ENCODE data around the gene EMD.

Gene EMD

DNA sequence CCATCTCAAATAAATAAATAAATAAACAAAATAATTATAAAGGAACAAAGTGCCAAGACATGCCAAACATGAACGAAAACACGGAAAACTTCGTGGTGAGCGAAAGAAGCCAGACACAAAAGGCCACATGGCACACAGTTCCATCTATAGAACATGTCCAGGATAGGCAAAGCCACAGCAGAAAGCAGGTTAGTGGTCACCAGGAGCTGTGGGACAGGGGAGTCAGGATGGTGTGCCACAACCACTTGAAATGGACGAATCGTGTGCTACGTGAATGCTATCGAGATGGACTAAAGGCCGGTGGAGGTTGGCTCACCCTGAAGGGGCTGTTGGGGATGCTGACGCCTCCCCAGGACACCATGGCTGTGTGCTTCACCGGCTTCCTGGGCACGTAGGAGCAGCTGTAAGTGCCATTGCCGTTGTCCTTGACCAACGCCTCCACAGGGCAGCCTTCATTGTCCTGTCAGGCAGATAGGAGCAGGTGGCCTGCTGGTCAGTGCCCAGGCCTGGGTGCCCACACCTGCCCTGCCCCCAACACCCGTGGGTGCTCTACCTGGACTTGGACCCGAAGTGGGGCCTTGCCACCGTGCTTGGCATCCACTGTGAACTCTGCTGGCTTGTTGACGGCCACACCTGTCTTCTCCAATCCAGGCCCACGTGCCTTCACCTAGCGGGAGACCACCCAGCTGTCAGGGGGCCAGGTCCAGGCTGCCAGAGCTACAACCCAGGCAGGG is 15.2 kb upstream of the EMD start:
- Histone ChIP-seq H3K4me3 (ENCODE audit: insufficient read depth, low read depth, low read length, poor library complexity, severe bottlenecking) (no peak overlapping the region), H3K27ac (ENCODE audit: insufficient read depth, low read length, poor library complexity, severe bottlenecking) (no peak overlapping the region), H3K27me3 (replicated peaks; ENCODE audit: control insufficient read depth, insufficient read depth, low read length, poor library complexity, severe bottlenecking) (no peaks in the 10 kb centered on the region), H3K36me3 (ENCODE audit: control insufficient read depth, insufficient read depth, low read length) (peaks cover 89% of the 10 kb centered on the region), H3K4me1 (ENCODE audit: control insufficient read depth, insufficient read depth, low read length, poor library complexity, severe bottlenecking) (peaks cover 31% of the 10 kb centered on the region), H3K9me3 (ENCODE audit: control insufficient read depth, low read length) (no peaks in the 10 kb centered on the region)
- DNase-seq, result no peak

DNA sequence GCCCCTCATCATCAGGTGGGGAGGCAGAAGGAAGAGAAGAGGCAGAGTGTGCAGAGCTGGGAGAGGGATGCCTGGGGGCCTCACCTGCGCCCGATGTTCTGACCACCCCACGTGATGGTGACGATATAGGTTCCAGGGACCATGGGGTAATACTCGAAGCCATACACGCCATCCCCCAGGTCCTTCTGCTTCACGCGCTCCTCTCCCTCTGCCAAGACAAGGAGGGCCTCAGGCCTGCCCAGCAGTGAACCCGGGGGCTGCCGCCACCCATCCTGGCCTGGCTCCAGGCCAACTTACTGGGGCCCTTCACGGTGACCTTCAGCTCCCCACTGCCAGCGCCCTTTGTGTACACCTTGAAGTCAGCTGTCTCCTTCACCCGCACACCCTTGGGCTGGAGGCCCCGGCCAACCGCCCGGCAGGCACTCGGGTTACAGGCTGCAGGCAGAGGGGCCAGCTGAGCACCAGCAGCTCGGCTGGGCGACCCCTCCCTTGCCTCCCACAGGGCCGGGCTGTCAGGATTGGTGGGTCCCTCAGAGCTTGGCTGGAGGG is 14.0 kb upstream of the EMD start:
- no peak overlapping the region for H3K27ac ChIP-seq (ENCODE audit: insufficient read depth, low read length, poor library complexity, severe bottlenecking)
- peaks cover 76% of the 10 kb centered on the region for H3K36me3 ChIP-seq (ENCODE audit: control insufficient read depth, insufficient read depth, low read length)
- no peak for DNase-seq
- H3K9me3 ChIP-seq (ENCODE audit: control insufficient read depth, low read length), result no peaks in the 10 kb centered on the region
- no peaks in the 10 kb centered on the region for H3K27me3 ChIP-seq (replicated peaks; ENCODE audit: control insufficient read depth, insufficient read depth, low read length, poor library complexity, severe bottlenecking)
- H3K4me1 ChIP-seq (ENCODE audit: control insufficient read depth, insufficient read depth, low read length, poor library complexity, severe bottlenecking), result peaks cover 27% of the 10 kb centered on the region
- H3K4me3 ChIP-seq (ENCODE audit: insufficient read depth, low read depth, low read length, poor library complexity, severe bottlenecking), result no peak overlapping the region

DNA sequence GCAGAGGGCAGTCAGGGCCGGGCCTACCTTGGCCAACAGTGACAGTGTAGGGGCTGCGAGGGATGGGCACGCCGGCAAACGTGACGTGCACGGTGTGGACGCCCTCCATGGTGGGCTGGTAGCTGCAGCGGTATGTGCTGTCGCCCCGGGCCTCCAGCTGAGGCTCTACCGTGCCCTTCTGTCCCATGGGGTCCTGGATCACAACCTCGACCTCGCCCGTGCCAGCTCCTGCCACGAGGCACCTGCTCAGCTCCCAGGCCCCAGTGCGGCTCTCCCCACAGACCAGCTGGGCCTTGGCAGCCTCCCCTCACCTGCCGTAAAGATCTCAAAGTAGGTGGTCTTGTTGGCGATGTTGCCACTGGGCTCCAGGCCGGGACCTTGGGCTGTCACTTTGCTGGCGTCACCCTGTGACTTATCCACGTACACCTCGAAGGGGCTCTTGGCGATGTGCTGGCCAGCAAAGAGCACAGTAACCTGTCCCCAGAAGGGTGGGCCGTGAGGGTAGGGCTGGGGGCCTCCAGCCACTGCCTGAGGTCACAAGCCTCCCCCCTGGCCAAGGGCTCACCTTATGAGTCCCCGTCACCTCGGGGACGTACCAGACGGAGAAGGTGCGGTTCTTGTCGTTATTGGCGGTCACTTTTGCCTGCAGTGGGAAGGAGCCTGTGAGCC is 13.0 kb upstream of the EMD start:
- H3K4me3 ChIP-seq (ENCODE audit: insufficient read depth, low read depth, low read length, poor library complexity, severe bottlenecking), result no peak overlapping the region
- H3K27me3 ChIP-seq (replicated peaks; ENCODE audit: control insufficient read depth, insufficient read depth, low read length, poor library complexity, severe bottlenecking), result no peaks in the 10 kb centered on the region
- peaks cover 26% of the 10 kb centered on the region for H3K4me1 ChIP-seq (ENCODE audit: control insufficient read depth, insufficient read depth, low read length, poor library complexity, severe bottlenecking)
- H3K9me3 ChIP-seq (ENCODE audit: control insufficient read depth, low read length), result no peaks in the 10 kb centered on the region
- H3K27ac ChIP-seq (ENCODE audit: insufficient read depth, low read length, poor library complexity, severe bottlenecking), result no peak overlapping the region
- H3K36me3 ChIP-seq (ENCODE audit: control insufficient read depth, insufficient read depth, low read length), result peaks cover 70% of the 10 kb centered on the region
- DNase-seq, result no peak

DNA sequence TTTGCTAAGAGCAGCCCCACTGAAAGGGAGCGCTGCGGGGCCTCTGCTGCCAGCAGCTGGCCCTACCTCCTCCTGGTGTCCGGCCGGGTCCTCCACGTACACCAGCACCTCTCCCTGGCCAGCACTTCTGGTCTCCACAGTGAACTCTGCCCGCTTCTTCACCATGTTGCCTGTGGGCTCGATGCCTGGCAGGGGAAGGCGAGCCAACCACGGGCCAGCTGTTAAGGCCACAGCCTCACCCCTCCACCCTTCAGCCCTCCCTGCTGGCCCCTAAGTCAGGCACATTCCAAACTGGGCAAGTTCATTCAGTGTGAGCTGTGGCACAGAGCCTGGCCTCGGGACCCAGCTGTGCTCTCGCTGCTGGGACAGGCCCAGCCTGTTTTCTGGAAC is 12.4 kb upstream of the EMD start:
- Histone ChIP-seq H3K4me3 (ENCODE audit: insufficient read depth, low read depth, low read length, poor library complexity, severe bottlenecking) (no peak overlapping the region), H3K27ac (ENCODE audit: insufficient read depth, low read length, poor library complexity, severe bottlenecking) (peak overlapping the region; percentile 31), H3K4me1 (ENCODE audit: control insufficient read depth, insufficient read depth, low read length, poor library complexity, severe bottlenecking) (peaks cover 21% of the 10 kb centered on the region), H3K27me3 (replicated peaks; ENCODE audit: control insufficient read depth, insufficient read depth, low read length, poor library complexity, severe bottlenecking) (no peaks in the 10 kb centered on the region), H3K36me3 (ENCODE audit: control insufficient read depth, insufficient read depth, low read length) (peaks cover 64% of the 10 kb centered on the region), H3K9me3 (ENCODE audit: control insufficient read depth, low read length) (no peaks in the 10 kb centered on the region)
- no peak for DNase-seq

DNA sequence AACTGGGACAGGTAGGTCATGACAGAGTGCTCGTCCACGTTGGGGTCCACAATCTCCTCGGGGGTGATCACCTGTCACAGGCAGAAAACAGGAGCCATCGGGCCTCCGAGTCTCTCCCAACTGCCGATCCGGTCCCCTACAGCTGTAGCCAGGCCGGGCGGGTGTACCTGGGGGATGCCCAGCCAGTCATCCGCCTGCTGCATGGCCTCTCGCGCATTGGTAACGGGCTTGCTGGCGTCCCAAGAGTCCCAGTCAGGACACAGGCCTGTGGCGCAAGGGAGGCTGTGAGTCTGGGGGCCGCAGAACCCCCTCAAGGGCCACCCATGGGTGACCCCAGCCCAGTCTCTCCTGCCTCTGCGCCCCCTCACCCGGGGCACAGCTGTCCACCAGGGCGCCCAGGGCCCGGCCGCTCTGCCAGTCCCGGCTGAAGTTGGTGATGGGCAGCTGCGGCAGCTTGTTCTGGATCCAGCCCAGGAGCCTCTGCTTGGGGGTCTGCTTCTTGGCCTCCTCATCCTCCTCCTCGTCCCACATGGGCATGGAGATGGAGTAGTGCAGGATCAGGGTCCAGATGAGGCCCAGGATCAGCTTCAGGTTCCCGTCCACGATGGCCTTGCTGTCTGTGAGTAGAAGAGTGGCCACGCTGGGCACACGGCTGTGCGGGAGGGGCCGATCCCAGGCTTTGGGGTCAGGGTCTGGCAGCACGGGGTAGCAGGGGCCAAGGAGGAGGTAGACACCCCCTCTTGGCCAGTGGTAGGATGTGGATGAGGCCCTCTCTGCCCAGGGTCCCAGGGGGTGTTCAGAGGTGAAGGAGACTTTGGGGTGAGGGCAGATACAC is 11.4 kb upstream of the EMD start:
- DNase-seq, result no peak
- Histone ChIP-seq H3K27me3 (replicated peaks; ENCODE audit: control insufficient read depth, insufficient read depth, low read length, poor library complexity, severe bottlenecking) (no peaks in the 10 kb centered on the region), H3K27ac (ENCODE audit: insufficient read depth, low read length, poor library complexity, severe bottlenecking) (peak overlapping the region; percentile 97), H3K4me1 (ENCODE audit: control insufficient read depth, insufficient read depth, low read length, poor library complexity, severe bottlenecking) (peaks cover 25% of the 10 kb centered on the region), H3K36me3 (ENCODE audit: control insufficient read depth, insufficient read depth, low read length) (peaks cover 54% of the 10 kb centered on the region), H3K9me3 (ENCODE audit: control insufficient read depth, low read length) (no peaks in the 10 kb centered on the region), H3K4me3 (ENCODE audit: insufficient read depth, low read depth, low read length, poor library complexity, severe bottlenecking) (peak overlapping the region; percentile 32)

DNA sequence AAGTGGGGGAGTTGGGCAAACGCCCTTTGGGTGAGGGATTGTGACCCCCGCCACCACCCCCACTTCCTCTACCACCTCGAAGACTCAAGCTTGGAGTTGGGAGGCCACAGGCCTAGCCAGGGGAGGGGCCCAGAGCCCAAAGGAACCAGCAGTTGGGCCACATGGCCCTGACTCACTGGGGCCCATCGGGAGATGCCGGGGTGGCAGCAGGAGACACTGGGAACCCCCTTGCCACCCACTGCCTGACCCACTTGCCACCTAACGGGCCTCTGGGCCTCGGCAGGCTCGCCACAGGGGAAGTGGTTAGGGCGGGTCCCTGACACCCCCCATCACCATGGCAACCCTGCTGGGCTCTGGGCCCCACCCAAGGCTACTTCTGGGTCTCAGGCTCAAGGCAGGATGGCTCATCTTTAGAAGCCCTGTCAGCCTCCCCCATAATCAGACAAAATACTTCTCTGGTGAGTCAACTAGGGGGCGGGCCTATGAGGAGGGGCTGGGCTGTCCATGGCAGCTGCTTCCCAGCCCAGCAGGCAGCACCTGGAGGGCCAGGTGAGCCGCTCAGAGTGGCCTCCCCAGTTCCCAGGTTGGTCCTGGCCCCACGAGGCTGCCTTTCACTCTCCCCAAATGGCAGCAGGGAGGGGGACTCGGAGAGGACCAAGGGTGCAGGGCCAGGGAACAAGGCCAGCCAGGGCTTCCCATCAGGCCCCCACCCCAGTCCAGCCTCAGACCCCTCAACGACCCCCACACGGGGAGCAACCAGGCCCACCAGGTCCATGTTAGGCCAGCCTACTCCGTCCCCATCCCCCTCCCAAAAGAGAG is 10.3 kb upstream of the EMD start:
- peak; percentile 89 to 95 (median 94) for DNase-seq
- peak overlapping the region; percentile 97 for H3K27ac ChIP-seq (ENCODE audit: insufficient read depth, low read length, poor library complexity, severe bottlenecking)
- peak overlapping the region; percentile 77 for H3K4me3 ChIP-seq (ENCODE audit: insufficient read depth, low read depth, low read length, poor library complexity, severe bottlenecking)
- H3K36me3 ChIP-seq (ENCODE audit: control insufficient read depth, insufficient read depth, low read length), result peaks cover 44% of the 10 kb centered on the region
- H3K27me3 ChIP-seq (replicated peaks; ENCODE audit: control insufficient read depth, insufficient read depth, low read length, poor library complexity, severe bottlenecking), result no peaks in the 10 kb centered on the region
- H3K4me1 ChIP-seq (ENCODE audit: control insufficient read depth, insufficient read depth, low read length, poor library complexity, severe bottlenecking), result peaks cover 36% of the 10 kb centered on the region
- H3K9me3 ChIP-seq (ENCODE audit: control insufficient read depth, low read length), result no peaks in the 10 kb centered on the region

DNA sequence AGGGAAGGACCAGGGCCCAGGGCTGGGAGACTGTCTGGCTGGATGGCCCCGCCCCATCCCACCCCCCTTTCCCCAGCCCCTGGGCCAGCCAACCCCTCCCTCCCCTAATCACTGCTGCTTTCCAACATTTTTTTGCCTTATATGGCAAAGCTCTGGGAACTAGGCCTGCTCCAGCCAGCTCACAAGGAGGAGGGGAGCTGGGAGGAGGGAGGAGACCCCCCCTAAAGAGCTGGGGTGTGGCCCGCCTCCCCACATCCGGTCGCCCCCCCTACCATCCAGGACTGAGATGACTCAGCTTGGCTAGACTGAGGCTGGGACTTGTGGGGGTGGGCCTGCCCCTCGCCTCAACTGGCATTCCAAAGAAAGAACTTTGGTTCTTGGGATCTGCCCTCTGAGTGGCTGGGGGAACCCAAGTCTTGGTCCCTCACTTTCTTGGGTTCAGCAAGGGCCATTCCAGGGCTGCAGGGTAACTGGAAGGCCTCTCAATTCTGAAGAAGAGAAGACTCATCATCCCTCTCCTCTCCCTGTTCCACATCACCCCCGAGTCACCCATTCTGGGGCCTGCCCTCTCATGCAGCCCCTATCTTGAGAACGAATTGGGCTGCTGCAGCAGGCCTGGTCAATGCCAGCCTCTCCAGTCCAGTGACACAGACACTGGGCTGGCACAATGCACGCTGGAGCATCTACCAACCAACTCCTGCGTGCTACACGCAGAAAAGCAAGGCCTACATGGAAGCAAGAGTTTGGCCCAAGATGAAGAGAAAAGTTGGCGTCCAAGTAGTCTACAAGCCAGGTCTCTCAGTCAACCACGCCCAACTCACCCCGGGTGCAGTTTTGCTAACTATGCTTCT is 9.4 kb upstream of the EMD start:
- peak; percentile 70 to 79 (median 75) for DNase-seq
- H3K4me3 ChIP-seq (ENCODE audit: insufficient read depth, low read depth, low read length, poor library complexity, severe bottlenecking), result peak overlapping the region; percentile 77
- H3K4me1 ChIP-seq (ENCODE audit: control insufficient read depth, insufficient read depth, low read length, poor library complexity, severe bottlenecking), result peaks cover 36% of the 10 kb centered on the region
- no peaks in the 10 kb centered on the region for H3K9me3 ChIP-seq (ENCODE audit: control insufficient read depth, low read length)
- H3K36me3 ChIP-seq (ENCODE audit: control insufficient read depth, insufficient read depth, low read length), result peaks cover 36% of the 10 kb centered on the region
- H3K27me3 ChIP-seq (replicated peaks; ENCODE audit: control insufficient read depth, insufficient read depth, low read length, poor library complexity, severe bottlenecking), result no peaks in the 10 kb centered on the region
- H3K27ac ChIP-seq (ENCODE audit: insufficient read depth, low read length, poor library complexity, severe bottlenecking), result peak overlapping the region; percentile 97

DNA sequence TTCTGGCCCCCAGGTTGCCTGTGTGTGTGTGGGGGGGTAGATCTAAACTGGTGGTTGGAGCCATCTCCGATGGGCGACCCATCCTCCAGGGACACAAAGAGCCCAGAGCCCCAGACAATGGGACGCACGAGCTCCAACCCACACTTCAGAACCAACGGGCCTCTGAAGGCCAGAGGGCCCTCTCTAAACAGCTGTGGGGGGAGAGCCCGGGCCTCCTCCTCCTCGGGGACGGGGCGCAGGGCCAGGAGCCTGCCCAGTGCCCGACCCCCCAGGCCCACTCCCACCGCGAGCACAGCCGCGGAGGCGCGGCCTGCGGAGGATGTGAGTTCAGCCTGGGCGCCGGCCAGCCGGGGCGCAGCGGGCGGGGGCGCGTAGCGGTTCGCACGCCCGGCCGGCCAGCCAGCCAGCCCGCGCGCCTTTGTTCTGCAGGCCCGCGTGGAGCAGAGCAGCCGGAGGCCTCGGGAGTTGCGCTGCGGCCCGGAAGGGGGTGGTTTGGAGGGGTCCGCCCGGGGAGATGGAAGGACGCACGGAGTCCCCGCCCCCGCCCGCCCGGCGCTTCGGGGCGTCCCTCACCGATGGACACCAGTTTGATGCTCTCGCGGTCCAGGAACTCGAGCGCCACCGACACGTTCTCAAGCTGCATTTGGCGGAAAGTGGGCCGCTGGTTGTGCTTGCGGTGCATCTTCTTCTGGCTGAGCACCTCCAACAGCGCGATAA is 8.6 kb upstream of the EMD start:
- no peak for DNase-seq

More for the DNA sequence above, 8.6 kb upstream of the EMD start:
- peaks cover 28% of the 10 kb centered on the region for H3K36me3 ChIP-seq (ENCODE audit: control insufficient read depth, insufficient read depth, low read length)
- H3K27ac ChIP-seq (ENCODE audit: insufficient read depth, low read length, poor library complexity, severe bottlenecking), result peak overlapping the region; percentile 97
- H3K9me3 ChIP-seq (ENCODE audit: control insufficient read depth, low read length), result no peaks in the 10 kb centered on the region
- no peaks in the 10 kb centered on the region for H3K27me3 ChIP-seq (replicated peaks; ENCODE audit: control insufficient read depth, insufficient read depth, low read length, poor library complexity, severe bottlenecking)
- peaks cover 40% of the 10 kb centered on the region for H3K4me1 ChIP-seq (ENCODE audit: control insufficient read depth, insufficient read depth, low read length, poor library complexity, severe bottlenecking)
- H3K4me3 ChIP-seq (ENCODE audit: insufficient read depth, low read depth, low read length, poor library complexity, severe bottlenecking), result peak overlapping the region; percentile 77

Data from effector memory CD4-positive, alpha-beta T cell (primary cell).